GM11168 (cell line): Measurements from ENCODE around the gene PCLO.
"Not testable (repeated sequence)": the region's sequence is repeated elsewhere in the genome, so short reads cannot be mapped to it uniquely, and the experiment has no call there.

Source experiments
- in situ Hi-C: fragments of 300-500 bp; cut with MboI; formaldehyde crosslinking; loops from one replicate; pipeline ENCODE4 v1.12.0; 2022; ENCODE audit warnings: low sequenced_read_pairs; ENCODE audit not compliant: unreplicated experiment

PCLO gene

GRCh38 chr7:82760074-82760473, 402.6 kb downstream of the PCLO start:
- in situ Hi-C loops: no loop called here

GRCh38 chr7:82755705-82756551, 406.8 kb downstream of the PCLO start:
- in situ Hi-C loops: no loop called here

- in situ Hi-C loops: no loop called here
Measured at GRCh38 chr7:82750007-82750406, 412.7 kb downstream of the PCLO start.

- in situ Hi-C loops: no loop called here
Measured at GRCh38 chr7:82745820-82746219, 416.9 kb downstream of the PCLO start.

GRCh38 chr7:82745117-82745516, 417.6 kb downstream of the PCLO start:
- in situ Hi-C loops: no loop called here

GRCh38 chr7:82742163-82742562, 420.5 kb downstream of the PCLO start:
- in situ Hi-C loops: no loop called here

GRCh38 chr7:82741493-82741892, 421.2 kb downstream of the PCLO start:
- in situ Hi-C loops: no loop called here

- in situ Hi-C loops: no loop called here
Measured at GRCh38 chr7:82740246-82740848, 422.3 kb downstream of the PCLO start.

GRCh38 chr7:82736633-82737032, 426.1 kb downstream of the PCLO start:
- in situ Hi-C loops: no loop called here

- in situ Hi-C loops: no loop called here
Measured at GRCh38 chr7:82732677-82733076, 430.0 kb downstream of the PCLO start.

- in situ Hi-C loops: no loop called here
Measured at GRCh38 chr7:82729172-82730030, 433.3 kb downstream of the PCLO start.

GRCh38 chr7:82726038-82726800, 436.5 kb downstream of the PCLO start:
- in situ Hi-C loops: no loop called here

GRCh38 chr7:82723411-82723810, 439.3 kb downstream of the PCLO start:
- in situ Hi-C loops: no loop called here

GRCh38 chr7:82722946-82723345, 439.7 kb downstream of the PCLO start:
- in situ Hi-C loops: no loop called here

GRCh38 chr7:82715344-82715743, 447.3 kb downstream of the PCLO start:
- in situ Hi-C loops: no loop called here

GRCh38 chr7:82714883-82715282, 447.8 kb downstream of the PCLO start:
- in situ Hi-C loops: no loop called here

GRCh38 chr7:82713506-82713905, 449.2 kb downstream of the PCLO start:
- in situ Hi-C loops: no loop called here

GRCh38 chr7:82706344-82706743, 456.3 kb downstream of the PCLO start:
- in situ Hi-C loops: not testable (repeated sequence)

GRCh38 chr7:82705517-82706260, 457.0 kb downstream of the PCLO start:
- in situ Hi-C loops: no loop called here

GRCh38 chr7:82704121-82704520, 458.6 kb downstream of the PCLO start:
- in situ Hi-C loops: no loop called here
